ENCODE measurements around the gene ACVRL1.

The ACVRL1 gene

GRCh38 chr12:51907083-51907855 is at the start of gene ACVRL1:
Gene ACVRL1, plus strand, starts transcription at chr12:51907504. Its CDS starts 4,971 bp downstream, at chr12:51912475.
- DNase-seq (ENCODE audit: low read depth, low spot score): no peak

- DNase-seq (ENCODE audit: low read depth, low spot score): no peak
These were observed 46.3 kb upstream of the ACVRL1 start for GRCh38 chr12:51860986-51861385.

- DNase-seq (ENCODE audit: low read depth, low spot score): no peak
These were observed 44.4 kb upstream of the ACVRL1 start for GRCh38 chr12:51862947-51863346.

- DNase-seq (ENCODE audit: low read depth, low spot score): no peak
These were observed 43.9 kb upstream of the ACVRL1 start for GRCh38 chr12:51863363-51863932.

GRCh38 chr12:51863933-51864832 is 43.1 kb upstream of the ACVRL1 start:
- no peak for DNase-seq (ENCODE audit: low read depth, low spot score)

- no peak for DNase-seq (ENCODE audit: low read depth, low spot score)
These were observed 42.3 kb upstream of the ACVRL1 start for GRCh38 chr12:51864833-51865670.

- DNase-seq (ENCODE audit: low read depth, low spot score): no peak
These were observed 41.5 kb upstream of the ACVRL1 start for GRCh38 chr12:51865757-51866270.

- DNase-seq (ENCODE audit: low read depth, low spot score): no peak
These were observed 41.0 kb upstream of the ACVRL1 start for GRCh38 chr12:51866324-51866723.

GRCh38 chr12:51866762-51867161 is 40.5 kb upstream of the ACVRL1 start:
- DNase-seq (ENCODE audit: low read depth, low spot score): no peak

GRCh38 chr12:51867371-51867770 is 39.9 kb upstream of the ACVRL1 start:
- DNase-seq (ENCODE audit: low read depth, low spot score): no peak

GRCh38 chr12:51867796-51868428 is 39.4 kb upstream of the ACVRL1 start:
- DNase-seq (ENCODE audit: low read depth, low spot score): no peak

GRCh38 chr12:51868821-51869495 is 38.3 kb upstream of the ACVRL1 start:
- no peak for DNase-seq (ENCODE audit: low read depth, low spot score)

GRCh38 chr12:51869496-51869865 is 37.8 kb upstream of the ACVRL1 start:
- no peak for DNase-seq (ENCODE audit: low read depth, low spot score)

- DNase-seq (ENCODE audit: low read depth, low spot score): no peak
These were observed 37.4 kb upstream of the ACVRL1 start for GRCh38 chr12:51869931-51870330.

GRCh38 chr12:51870504-51870903 is 36.8 kb upstream of the ACVRL1 start:
- no peak for DNase-seq (ENCODE audit: low read depth, low spot score)

GRCh38 chr12:51871126-51871525 is 36.2 kb upstream of the ACVRL1 start:
- DNase-seq (ENCODE audit: low read depth, low spot score): no peak

- DNase-seq (ENCODE audit: low read depth, low spot score): no peak
These were observed 35.2 kb upstream of the ACVRL1 start for GRCh38 chr12:51871918-51872688.

GRCh38 chr12:51872689-51872981 is 34.7 kb upstream of the ACVRL1 start:
- DNase-seq (ENCODE audit: low read depth, low spot score): no peak

GRCh38 chr12:51873251-51873994 is 33.9 kb upstream of the ACVRL1 start:
- no peak for DNase-seq (ENCODE audit: low read depth, low spot score)

Data from activated CD4-positive, CD25-positive, alpha-beta regulatory T cell treated with anti-CD3 and anti-CD28 coated beads, Interleukin-2, amount 50 U/mL, for 16 hours (primary cell).